HG02938 (cell line): ENCODE results near the gene AQP7.
A peak's percentile ranks its signal among the peaks of the same experiment; 100 is the strongest.
"Not testable (repeated sequence)": the region's sequence is repeated elsewhere in the genome, so short reads cannot be mapped to it uniquely, and the experiment has no call there.

Experiments
- ATAC-seq: cut with Tn5 transposase; IDR thresholded peaks from one replicate; pipeline ENCODE4 v1.9.1; 2021; ENCODE audit warnings: mild to moderate bottlenecking, moderate library complexity; ENCODE audit not compliant: unreplicated experiment

AQP7 gene

GRCh38 chr9:33377089-33377715, 25.2 kb downstream of the AQP7 start:
- ATAC-seq, result no peak

- ATAC-seq, result no peak
Measured at GRCh38 chr9:33375841-33376321, 26.5 kb downstream of the AQP7 start.

- ATAC-seq, result no peak
Measured at GRCh38 chr9:33375238-33375840, 27.0 kb downstream of the AQP7 start.

GRCh38 chr9:33374634-33375237, 27.6 kb downstream of the AQP7 start:
- ATAC-seq, result peak; percentile 55

- ATAC-seq, result no peak
Measured at GRCh38 chr9:33374190-33374589, 28.2 kb downstream of the AQP7 start.

- ATAC-seq, result no peak
Measured at GRCh38 chr9:33372900-33373299, 29.5 kb downstream of the AQP7 start.

- ATAC-seq, result no peak
Measured at GRCh38 chr9:33366979-33367480, 35.3 kb downstream of the AQP7 start.

- not testable (repeated sequence) for ATAC-seq
Measured at GRCh38 chr9:33364814-33365213, 37.6 kb downstream of the AQP7 start.

GRCh38 chr9:33364127-33364526, 38.2 kb downstream of the AQP7 start:
- no peak for ATAC-seq

GRCh38 chr9:33358641-33359040, 43.7 kb downstream of the AQP7 start:
- ATAC-seq, result not testable (repeated sequence)

GRCh38 chr9:33355933-33356332, 46.4 kb downstream of the AQP7 start:
- no peak for ATAC-seq

- ATAC-seq, result no peak
Measured at GRCh38 chr9:33354651-33355211, 47.6 kb downstream of the AQP7 start.

- no peak for ATAC-seq
Measured at GRCh38 chr9:33351547-33351946, 50.8 kb downstream of the AQP7 start.

- no peak for ATAC-seq
Measured at GRCh38 chr9:33350310-33350709, 52.1 kb downstream of the AQP7 start.

- ATAC-seq, result no peak
Measured at GRCh38 chr9:33349743-33350142, 52.6 kb downstream of the AQP7 start.

GRCh38 chr9:33348998-33349397, 53.4 kb downstream of the AQP7 start:
- ATAC-seq, result no peak

GRCh38 chr9:33346564-33346963, 55.8 kb downstream of the AQP7 start:
- no peak for ATAC-seq

GRCh38 chr9:33344145-33344544, 58.2 kb downstream of the AQP7 start:
- no peak for ATAC-seq

- ATAC-seq, result no peak
Measured at GRCh38 chr9:33341182-33341581, 61.2 kb downstream of the AQP7 start.

- no peak for ATAC-seq
Measured at GRCh38 chr9:33340186-33340585, 62.2 kb downstream of the AQP7 start.
